Thyroid gland (tissue), 4 donors: ENCODE data around the gene OR6B2.

Experiments
- POLR2A ChIP-seq, 2 donors: fragments of 450-650 bp; IDR thresholded peaks; one replicate each; pipeline ENCODE4 v1.6.1; 2017; ENCODE audit warnings: antibody characterized with exemption in 2 of 2, mild to moderate bottlenecking in 2 of 2, moderate library complexity in 1 of 2
- TF ChIP-seq, protein P1 (sequence below), 6 experiments: fragments of 200-600 bp in 3 of 6; fragments of 450-650 bp in 3 of 6; sonication (generic) in 3 of 6; IDR thresholded peaks; one replicate each; pipeline ENCODE4 v1.5.1; 2016 to 2019; ENCODE audit warnings: antibody characterized with exemption in 6 of 6, mild to moderate bottlenecking in 2 of 6, inconsistent platforms in 1 of 6, moderate library complexity in 1 of 6

- TF ChIP-seq, protein P1, sequence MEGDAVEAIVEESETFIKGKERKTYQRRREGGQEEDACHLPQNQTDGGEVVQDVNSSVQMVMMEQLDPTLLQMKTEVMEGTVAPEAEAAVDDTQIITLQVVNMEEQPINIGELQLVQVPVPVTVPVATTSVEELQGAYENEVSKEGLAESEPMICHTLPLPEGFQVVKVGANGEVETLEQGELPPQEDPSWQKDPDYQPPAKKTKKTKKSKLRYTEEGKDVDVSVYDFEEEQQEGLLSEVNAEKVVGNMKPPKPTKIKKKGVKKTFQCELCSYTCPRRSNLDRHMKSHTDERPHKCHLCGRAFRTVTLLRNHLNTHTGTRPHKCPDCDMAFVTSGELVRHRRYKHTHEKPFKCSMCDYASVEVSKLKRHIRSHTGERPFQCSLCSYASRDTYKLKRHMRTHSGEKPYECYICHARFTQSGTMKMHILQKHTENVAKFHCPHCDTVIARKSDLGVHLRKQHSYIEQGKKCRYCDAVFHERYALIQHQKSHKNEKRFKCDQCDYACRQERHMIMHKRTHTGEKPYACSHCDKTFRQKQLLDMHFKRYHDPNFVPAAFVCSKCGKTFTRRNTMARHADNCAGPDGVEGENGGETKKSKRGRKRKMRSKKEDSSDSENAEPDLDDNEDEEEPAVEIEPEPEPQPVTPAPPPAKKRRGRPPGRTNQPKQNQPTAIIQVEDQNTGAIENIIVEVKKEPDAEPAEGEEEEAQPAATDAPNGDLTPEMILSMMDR (IDR thresholded peaks at IDR 0.05): no peak
- TF ChIP-seq POLR2A (IDR thresholded peaks at IDR 0.05): no peak
Observed at GRCh38 chr2:240024766-240025165, 5.5 kb downstream of the OR6B2 start.
